ENCODE data around the gene ZNF850. TPM values are rescaled to one million over a fixed set of nuclear protein-coding genes. Genes with fewer than 3 reads are reported as not detected.

Gene ZNF850
- total RNA-seq, 1 experiment from 2014 or later: 7.0 TPM

DNA sequence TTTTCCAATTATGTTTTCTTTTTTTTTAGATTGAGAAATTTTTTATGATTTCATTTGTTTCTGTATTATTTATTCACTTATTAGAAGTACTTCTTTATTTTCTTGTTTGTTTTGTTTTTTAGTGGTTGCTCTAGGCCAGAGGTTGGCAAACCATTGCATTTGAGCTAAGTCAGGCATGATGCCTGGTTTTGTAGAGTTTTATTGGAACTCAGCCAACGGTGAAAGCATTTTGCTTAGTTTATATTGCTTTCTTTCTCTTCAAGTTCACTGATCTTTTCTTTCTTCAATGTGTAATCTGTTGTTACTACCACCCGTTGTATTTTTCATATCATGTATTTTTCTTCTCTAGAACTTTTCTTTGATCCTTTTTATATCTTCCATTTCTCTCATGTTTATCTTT is 65.5 kb downstream of the ZNF850 start:
- DNase-seq (ENCODE audit: low read depth): no peak

GRCh38 chr19:36688058-36688457 is 84.5 kb downstream of the ZNF850 start:
- no peak for DNase-seq (ENCODE audit: low read depth)

GRCh38 chr19:36687214-36688056 is 85.2 kb downstream of the ZNF850 start, which contains the start of gene ZNF567:
Gene ZNF567, plus strand, starts transcription at chr19:36687612. Its CDS starts 7,256 bp downstream, at chr19:36694868.
- peak; percentile 82 for DNase-seq (ENCODE audit: low read depth)

GRCh38 chr19:36686365-36687213 is 86.0 kb downstream of the ZNF850 start:
- no peak for DNase-seq (ENCODE audit: low read depth)

GRCh38 chr19:36685835-36686234 is 86.8 kb downstream of the ZNF850 start:
- DNase-seq (ENCODE audit: low read depth): no peak

DNA sequence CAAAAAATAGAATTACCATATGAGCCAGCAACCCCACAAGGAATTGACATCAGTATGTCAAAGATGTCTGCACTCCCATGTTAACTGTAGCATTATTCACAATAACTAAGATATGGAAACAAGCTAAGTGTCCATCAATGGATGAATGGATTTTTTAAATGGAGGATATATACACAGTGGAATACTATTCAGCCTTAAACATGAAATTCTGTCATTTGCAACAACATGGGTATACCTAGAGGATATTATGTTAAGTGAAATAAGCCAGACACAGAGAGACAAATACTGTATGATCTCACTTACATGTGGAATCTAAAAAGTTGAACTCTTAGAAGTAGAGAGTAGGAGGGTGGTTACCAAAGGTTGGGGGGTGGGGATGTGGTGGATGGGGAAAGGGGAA is 93.2 kb downstream of the ZNF850 start:
- no peak for DNase-seq (ENCODE audit: low read depth)

- DNase-seq (ENCODE audit: low read depth): no peak
These were observed 98.4 kb downstream of the ZNF850 start for GRCh38 chr19:36674201-36674600.

- DNase-seq (ENCODE audit: low read depth): no peak
These were observed 100.2 kb downstream of the ZNF850 start for GRCh38 chr19:36672368-36672767.

DNA sequence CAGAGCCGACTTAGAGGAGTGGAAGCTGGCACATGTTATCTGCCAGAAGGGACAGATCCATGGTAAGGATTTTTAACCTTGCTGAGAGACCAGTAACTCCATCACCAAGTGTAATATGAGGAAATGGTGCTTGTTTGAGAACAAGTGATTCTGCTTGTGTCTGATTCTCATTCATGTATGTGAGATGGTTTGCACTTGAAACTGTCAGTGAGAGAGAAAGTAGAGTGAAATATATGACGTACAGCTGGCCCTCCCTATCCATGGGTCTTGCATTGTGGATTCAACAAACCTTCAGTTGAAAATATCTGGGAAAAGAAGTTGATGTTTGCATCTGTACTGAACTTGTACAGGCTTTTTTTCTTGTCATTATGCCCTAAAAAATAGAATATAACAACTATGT is 104.0 kb downstream of the ZNF850 start:
- no peak for DNase-seq (ENCODE audit: low read depth)

GRCh38 chr19:36665832-36666231 is 106.8 kb downstream of the ZNF850 start:
- DNase-seq (ENCODE audit: low read depth): no peak

Other genes with a start within 250 kb of the ZNF850 start
- gene ZNF260, start 244.5 kb downstream of the ZNF850 start, total RNA-seq (2014; rRNA removed; shearing (Covaris generic)): 6.3 and 7.0 TPM in 2 replicates
- gene ZNF529, start 199.5 kb downstream of the ZNF850 start, total RNA-seq (2014; rRNA removed; shearing (Covaris generic)): 3.8 and 5.5 TPM in 2 replicates
- 0.03 TPM in 1 of 2 replicates, not detected in the other for gene ZNF382, start 167.5 kb downstream of the ZNF850 start, total RNA-seq (2014; rRNA removed; shearing (Covaris generic))
- 3.5 and 4.5 TPM in 2 replicates for gene ZNF461, start 106.0 kb downstream of the ZNF850 start, total RNA-seq (2014; rRNA removed; shearing (Covaris generic))
- 1.5 and 1.8 TPM in 2 replicates for gene ZNF567, start 85.2 kb downstream of the ZNF850 start, total RNA-seq (2014; rRNA removed; shearing (Covaris generic))
- 0.59 and 1.1 TPM in 2 replicates for gene ZNF790, start 65.6 kb upstream of the ZNF850 start, total RNA-seq (2014; rRNA removed; shearing (Covaris generic))
- gene ZNF345, start 78.1 kb upstream of the ZNF850 start, total RNA-seq (2014; rRNA removed; shearing (Covaris generic)): 1.4 and 1.9 TPM in 2 replicates
- gene ZNF829, start 143.5 kb upstream of the ZNF850 start, total RNA-seq (2014; rRNA removed; shearing (Covaris generic)): 2.7 and 4.1 TPM in 2 replicates
- 11.3 and 13.9 TPM in 2 replicates for gene ZNF568, start 143.5 kb upstream of the ZNF850 start, total RNA-seq (2014; rRNA removed; shearing (Covaris generic))

Measured in HT1080 (cell line).